Activated CD4-positive, alpha-beta T cell treated with anti-CD3 and anti-CD28 coated beads, Interleukin-2, amount 50 U/mL, for 4 hours (primary cell): Measurements from ENCODE around the gene LRRC18.

ENCODE experiments used
- DNase-seq, 2 experiments: peaks; one replicate each; pipeline ENCODE4 v3.0.0-alpha.2; 2020

Gene LRRC18

GRCh38 chr10:48878091-48878490 is 61.5 kb downstream of the LRRC18 start:
- no peak for DNase-seq

GRCh38 chr10:48872234-48872633 is 67.4 kb downstream of the LRRC18 start:
- DNase-seq, result no peak
